ENCODE measurements around the gene QSOX1. TPM values are rescaled to one million over a fixed set of nuclear protein-coding genes. Genes with fewer than 3 reads are reported as not detected.
"Not testable (repeated sequence)": the region's sequence is repeated elsewhere in the genome, so short reads cannot be mapped to it uniquely, and the experiment has no call there.

Gene QSOX1
- total RNA-seq, 1 donor from 2014 or later = 11.9 TPM

DNA sequence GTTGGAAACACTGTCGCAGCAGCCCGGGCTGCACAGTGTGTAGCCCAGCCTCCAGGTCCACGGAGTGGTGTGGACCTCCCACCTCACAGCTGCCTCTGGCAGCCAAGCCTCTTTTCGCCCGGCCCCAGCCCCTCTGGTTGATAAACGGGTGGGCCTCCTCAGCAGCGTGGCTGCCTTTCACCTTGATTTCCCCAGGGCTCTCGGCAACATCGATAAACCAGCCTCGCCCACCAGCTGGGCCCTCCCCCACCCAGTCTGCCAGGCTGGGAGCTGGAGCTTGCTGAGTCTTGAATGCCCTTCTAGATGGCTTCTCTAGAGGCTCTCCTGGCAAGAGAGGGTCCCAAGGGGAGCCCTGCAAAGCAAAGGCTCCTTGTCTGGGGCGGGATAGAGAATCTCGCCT is 44.3 kb downstream of the QSOX1 start:
- TF ChIP-seq, protein P1, sequence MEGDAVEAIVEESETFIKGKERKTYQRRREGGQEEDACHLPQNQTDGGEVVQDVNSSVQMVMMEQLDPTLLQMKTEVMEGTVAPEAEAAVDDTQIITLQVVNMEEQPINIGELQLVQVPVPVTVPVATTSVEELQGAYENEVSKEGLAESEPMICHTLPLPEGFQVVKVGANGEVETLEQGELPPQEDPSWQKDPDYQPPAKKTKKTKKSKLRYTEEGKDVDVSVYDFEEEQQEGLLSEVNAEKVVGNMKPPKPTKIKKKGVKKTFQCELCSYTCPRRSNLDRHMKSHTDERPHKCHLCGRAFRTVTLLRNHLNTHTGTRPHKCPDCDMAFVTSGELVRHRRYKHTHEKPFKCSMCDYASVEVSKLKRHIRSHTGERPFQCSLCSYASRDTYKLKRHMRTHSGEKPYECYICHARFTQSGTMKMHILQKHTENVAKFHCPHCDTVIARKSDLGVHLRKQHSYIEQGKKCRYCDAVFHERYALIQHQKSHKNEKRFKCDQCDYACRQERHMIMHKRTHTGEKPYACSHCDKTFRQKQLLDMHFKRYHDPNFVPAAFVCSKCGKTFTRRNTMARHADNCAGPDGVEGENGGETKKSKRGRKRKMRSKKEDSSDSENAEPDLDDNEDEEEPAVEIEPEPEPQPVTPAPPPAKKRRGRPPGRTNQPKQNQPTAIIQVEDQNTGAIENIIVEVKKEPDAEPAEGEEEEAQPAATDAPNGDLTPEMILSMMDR (IDR thresholded peaks at IDR 0.05) = no peak
- intact Hi-C loops (cut with micrococcal nuclease) = no loop called here
- no peak overlapping the region for H3K27ac Mint-ChIP-seq
- H3K36me3 Mint-ChIP-seq (ENCODE audit: low read depth) = peaks cover 15% of the 10 kb centered on the region
- H3K4me3 Mint-ChIP-seq = no peak overlapping the region
- no peaks in the 10 kb centered on the region for H3K4me1 Mint-ChIP-seq
- no peak for ATAC-seq (ENCODE audit: low read depth)
- CTCF ChIA-PET = no interaction called here
- H3K9me3 Mint-ChIP-seq = no peaks in the 10 kb centered on the region
- DNase-seq = no peak
- H3K27me3 Mint-ChIP-seq = no peaks in the 10 kb centered on the region
- POLR2A ChIA-PET = no interaction called here

DNA sequence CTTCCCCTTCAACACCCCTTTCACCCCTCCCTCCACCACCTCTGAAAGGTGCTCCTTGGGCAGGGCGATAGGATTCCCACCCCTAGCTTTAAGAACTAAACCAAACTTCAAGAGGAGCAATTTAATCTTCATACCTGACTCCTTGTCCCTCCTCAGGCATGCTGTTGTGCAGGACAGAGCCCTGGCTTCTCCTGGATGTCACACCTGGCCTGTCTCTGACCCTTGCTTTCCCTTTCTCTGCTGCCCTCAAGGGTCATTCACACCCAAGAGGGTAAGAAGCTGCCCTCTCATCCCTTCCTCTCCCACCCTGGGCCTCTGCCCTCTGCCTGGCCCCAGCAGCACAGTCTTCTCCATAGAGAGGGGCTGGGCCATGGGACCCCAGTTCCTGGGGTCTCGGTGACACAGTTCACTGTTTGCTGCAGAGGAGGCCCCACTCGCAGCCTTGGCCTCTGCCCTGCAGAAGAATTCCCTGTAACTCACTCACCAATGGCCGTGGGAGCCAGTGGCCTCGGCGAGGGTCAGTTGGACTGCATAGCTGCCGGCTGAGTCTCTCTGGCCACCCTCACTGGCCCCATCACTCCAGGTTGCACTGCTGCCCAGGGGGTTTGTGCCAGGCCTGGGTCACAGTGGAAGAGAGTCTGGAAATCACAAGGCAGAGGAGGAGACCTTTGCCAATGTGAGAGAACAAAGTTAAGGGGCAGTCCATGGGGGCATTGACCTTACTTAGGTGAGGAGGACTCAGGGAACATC is 47.0 kb downstream of the QSOX1 start:
- H3K27me3 Mint-ChIP-seq = no peaks in the 10 kb centered on the region
- H3K4me3 Mint-ChIP-seq = no peak overlapping the region
- intact Hi-C loops (cut with micrococcal nuclease) = no loop called here
- H3K27ac Mint-ChIP-seq = no peak overlapping the region
- no peaks in the 10 kb centered on the region for H3K9me3 Mint-ChIP-seq
- ATAC-seq (ENCODE audit: low read depth) (no peak), DNase-seq (no peak)
- TF ChIP-seq, protein P1 (IDR thresholded peaks at IDR 0.05) = no peak
- ChIA-PET CTCF (interaction anchor here (1.0 kb wide), 1 partner anchor 392 kb away, joined by 3 read pairs; no protein-coding TSS in a partner anchor), POLR2A (no interaction called here)
- no peaks in the 10 kb centered on the region for H3K4me1 Mint-ChIP-seq
- peaks cover 4% of the 10 kb centered on the region for H3K36me3 Mint-ChIP-seq (ENCODE audit: low read depth)

DNA sequence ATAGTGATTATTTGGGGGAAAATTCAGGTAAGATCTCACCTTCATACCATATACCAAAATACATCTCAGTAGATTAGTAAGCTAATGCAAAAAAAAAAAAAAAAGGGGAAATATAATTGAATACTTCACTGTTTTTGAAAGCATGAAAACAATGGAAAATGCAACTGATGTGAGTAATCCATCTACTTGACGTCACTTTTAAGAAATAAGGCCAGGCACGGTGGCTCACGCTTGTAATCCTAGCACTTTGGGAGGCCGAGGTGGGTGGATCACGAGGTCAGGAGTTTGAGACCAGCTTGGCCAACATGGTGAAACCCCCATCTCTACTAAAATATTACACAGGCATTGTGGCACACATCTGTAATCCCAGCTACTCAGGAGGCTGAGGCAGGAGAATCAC is 47.9 kb downstream of the QSOX1 start:
- H3K9me3 Mint-ChIP-seq; intact Hi-C loops (cut with micrococcal nuclease); H3K27me3 Mint-ChIP-seq; H3K27ac Mint-ChIP-seq; POLR2A ChIA-PET; DNase-seq; H3K4me3 Mint-ChIP-seq; ATAC-seq (ENCODE audit: low read depth); H3K4me1 Mint-ChIP-seq; H3K36me3 Mint-ChIP-seq (ENCODE audit: low read depth): not testable (repeated sequence)
- CTCF ChIA-PET = interaction anchor here (0.7 kb wide), 1 partner anchor 133 kb away, joined by 3 read pairs; no protein-coding TSS in a partner anchor

DNA sequence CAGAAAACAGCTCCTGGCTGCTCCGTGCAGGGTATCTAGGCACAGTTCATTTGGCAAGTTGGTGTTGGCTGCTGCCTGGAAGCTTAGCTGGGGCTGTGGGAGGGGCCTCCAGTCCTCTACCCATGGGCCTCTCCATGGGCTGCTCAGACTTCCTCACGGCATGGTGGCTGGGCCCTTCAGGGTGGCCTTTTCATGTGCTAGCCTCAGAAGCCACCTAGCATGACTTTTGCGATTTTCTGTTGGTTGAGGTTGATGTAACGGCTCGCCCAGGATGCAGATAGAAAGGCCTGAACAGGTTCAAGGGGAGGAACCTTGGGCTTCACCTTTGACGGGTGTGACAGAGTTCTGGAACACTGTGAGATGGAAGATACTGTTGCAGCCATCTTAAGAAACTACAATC is 49.6 kb downstream of the QSOX1 start:
- intact Hi-C loops (cut with micrococcal nuclease) = no loop called here
- ChIA-PET CTCF (no interaction called here), POLR2A (no interaction called here)
- DNase-seq = no peak
- ATAC-seq (ENCODE audit: low read depth) = no peak
- Mint-ChIP-seq H3K36me3 (ENCODE audit: low read depth) (no peaks in the 10 kb centered on the region), H3K4me3 (no peak overlapping the region), H3K27ac (no peak overlapping the region), H3K27me3 (no peaks in the 10 kb centered on the region), H3K4me1 (no peaks in the 10 kb centered on the region), H3K9me3 (no peaks in the 10 kb centered on the region)
- TF ChIP-seq, protein P1 (IDR thresholded peaks at IDR 0.05) = no peak

DNA sequence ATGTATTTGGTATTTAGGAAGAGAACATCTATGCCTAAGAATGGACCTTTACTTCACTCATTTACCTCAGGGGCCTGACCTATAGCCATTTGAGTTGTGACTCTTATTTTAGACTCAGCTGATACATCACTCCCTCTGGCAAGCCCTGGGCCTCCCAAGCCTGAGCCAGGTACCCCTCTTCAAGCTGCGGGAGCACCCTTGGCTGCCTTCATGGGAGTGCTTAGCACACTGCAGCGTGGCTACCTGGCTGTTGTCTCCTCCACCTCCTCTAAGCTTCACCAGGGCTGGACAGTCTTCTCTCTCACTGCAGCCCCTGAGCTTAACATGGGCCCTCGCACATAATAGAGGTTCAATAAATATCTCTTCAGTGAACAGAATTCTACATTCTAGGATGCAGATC is 51.9 kb downstream of the QSOX1 start:
- CTCF ChIA-PET = no interaction called here
- peaks cover 3% of the 10 kb centered on the region for H3K27me3 Mint-ChIP-seq

More for the DNA sequence above, 51.9 kb downstream of the QSOX1 start:
- no peaks in the 10 kb centered on the region for H3K36me3 Mint-ChIP-seq (ENCODE audit: low read depth)
- H3K4me3 Mint-ChIP-seq = no peak overlapping the region
- DNase-seq (no peak), ATAC-seq (ENCODE audit: low read depth) (no peak)
- H3K27ac Mint-ChIP-seq = no peak overlapping the region
- POLR2A ChIA-PET = no interaction called here
- intact Hi-C loops (cut with micrococcal nuclease) = no loop called here
- no peaks in the 10 kb centered on the region for H3K4me1 Mint-ChIP-seq
- H3K9me3 Mint-ChIP-seq = no peaks in the 10 kb centered on the region
- TF ChIP-seq, protein P1 (IDR thresholded peaks at IDR 0.05) = no peak
